ENCODE measurements around the gene GALNT9.
"Not testable (repeated sequence)": the region's sequence is repeated elsewhere in the genome, so short reads cannot be mapped to it uniquely, and the experiment has no call there.

GALNT9 gene

DNA sequence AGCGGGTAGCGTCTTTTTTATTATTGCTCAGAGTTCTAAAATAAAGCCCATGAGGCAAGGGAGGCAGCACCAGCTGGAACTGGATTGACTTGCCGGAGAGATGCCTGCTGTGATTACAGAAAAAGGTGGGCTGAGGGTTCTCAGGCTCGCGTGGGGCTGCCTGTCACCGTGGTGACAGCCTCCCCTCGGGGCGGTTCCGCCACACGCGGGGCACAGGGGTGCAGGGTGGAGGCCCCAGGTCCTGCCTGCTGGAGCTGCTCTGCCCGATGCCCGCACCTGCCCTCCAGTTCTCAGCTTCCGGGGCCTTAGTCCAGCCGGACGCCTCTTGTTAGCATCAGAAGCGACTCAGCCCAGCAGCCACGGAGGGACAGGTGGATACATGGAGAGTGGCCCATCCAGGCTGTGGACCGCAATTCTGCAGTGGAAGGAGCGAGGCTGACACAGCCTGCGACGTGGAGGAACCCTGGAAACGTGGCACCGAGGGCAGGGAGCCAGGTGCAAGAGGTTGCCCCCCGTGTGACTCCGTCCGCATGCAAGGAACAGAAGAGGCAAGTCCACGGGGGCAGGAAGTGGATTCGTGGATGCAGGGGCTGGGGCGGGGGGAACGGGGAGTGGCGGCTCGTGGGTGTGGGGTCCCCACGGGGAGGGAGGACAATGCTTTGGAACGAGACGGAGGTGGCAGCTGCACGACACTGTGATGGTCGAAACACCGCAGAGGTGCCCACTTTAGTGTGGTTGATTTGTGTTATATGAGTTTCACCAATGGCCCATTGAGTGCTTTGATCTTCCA, 79.5 kb downstream of the GALNT9 start:
- DNase-seq (ENCODE audit: low spot score), result no peak

DNA sequence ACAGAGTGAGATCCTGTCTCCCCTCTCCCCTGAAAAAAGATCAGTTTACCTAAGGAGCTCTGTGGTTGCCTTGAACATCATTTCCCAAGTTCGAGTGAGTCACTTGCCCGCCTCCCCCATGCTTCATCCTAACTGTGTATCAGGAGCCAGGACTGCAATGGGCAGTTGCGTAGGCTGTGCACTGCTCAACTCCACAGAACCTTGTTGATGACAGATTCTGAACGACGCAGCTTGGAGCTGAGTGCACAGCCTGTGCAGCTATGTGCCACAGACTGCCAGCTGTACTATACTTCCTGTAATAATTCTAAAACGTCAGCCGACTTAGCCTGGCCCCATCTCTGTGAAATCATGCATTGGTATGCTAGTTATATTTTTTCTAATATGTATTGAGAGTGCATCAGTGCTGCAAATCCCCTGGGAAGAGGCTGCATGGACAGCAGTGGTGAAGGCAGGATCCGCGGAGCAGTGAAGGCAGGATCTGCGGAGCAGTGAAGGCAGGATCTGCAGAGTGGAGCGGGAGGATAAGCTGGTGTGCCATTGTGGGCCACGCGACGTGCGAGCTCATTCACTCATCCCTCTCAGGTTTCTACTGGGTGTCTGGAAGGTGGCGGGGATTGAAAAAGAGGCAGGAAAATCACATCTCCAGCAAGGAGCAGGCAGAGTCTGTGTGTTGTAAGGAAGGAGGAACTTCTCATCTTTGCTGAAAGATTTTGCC, 80.8 kb downstream of the GALNT9 start:
- no peak for DNase-seq (ENCODE audit: low spot score)

DNA sequence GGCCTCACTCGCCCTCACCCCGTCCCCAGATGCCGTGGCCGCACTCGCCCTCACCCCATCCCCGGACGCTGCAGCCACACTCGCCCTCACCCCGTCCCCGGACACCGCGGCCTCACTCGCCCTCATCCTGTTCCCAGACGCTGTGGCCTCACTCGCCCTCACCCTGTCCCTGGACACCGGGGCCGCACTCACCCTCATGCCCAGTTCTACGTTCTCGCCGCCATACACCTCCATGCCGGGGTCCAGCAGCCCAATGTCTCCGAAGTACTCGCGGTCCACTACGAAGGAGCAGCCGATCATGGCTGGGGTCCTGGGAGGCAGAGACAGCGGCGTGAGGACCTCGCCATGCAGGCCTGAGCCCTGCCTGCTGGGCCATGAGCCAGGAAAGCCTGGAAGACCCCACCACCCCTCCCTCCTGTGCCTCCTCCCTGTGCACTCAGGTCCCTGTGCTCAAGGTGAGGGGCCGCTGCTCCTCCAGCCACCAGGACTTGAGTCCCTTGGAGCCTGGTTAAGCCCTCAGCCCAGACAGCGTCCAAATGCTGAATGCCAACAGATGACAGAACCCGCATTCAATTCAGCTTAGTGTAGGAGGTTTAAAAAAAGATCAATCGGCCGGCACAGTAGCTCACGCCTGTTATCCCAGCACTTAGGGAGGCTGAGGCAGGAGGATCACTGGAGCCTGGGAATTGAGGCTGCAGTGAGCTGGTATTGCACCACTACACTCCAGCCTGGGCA, 81.5 kb downstream of the GALNT9 start:
- no peak for DNase-seq (ENCODE audit: low spot score)

DNA sequence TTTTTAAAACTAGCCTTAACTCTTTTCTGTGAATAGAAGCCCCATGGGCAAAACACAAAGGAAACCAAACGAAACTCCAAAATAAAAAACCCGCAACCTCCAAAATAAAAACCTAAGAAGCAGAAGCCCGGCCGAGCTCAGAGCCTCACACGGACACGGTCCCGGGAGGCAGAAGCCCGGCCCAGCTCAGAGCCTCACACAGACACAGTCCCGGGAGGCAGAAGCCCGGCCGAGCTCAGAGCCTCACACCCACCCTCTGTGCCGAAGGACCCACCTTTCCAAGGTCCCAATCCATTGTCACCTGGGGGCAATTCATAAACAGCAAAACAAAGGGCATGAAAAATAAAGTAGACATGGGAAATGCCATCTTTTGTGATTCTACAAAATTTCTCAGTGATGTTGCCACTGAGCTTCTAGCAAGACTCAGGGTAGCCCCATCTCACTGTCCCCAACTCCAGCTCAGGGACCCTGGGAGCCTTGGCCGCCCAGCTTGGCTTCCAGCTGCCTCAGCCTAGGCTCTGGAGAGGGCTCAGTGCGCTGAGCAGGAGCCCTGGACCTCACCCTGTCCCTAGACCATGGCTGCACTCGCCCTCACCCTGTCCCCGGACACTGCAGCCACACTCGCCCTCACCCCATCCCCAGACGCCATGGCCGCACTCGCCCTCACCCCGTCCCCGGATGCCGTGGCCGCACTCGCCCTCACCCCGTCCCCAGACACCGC, 82.2 kb downstream of the GALNT9 start:
- DNase-seq (ENCODE audit: low spot score), result no peak

- DNase-seq (ENCODE audit: low spot score), result no peak
Observed at GRCh38 chr12:132245521-132246101, 83.8 kb downstream of the GALNT9 start.

- no peak for DNase-seq (ENCODE audit: low spot score)
Observed at GRCh38 chr12:132244724-132245295, 84.6 kb downstream of the GALNT9 start.

GRCh38 chr12:132243596-132244310, 85.6 kb downstream of the GALNT9 start:
- DNase-seq (ENCODE audit: low spot score), result no peak

DNA sequence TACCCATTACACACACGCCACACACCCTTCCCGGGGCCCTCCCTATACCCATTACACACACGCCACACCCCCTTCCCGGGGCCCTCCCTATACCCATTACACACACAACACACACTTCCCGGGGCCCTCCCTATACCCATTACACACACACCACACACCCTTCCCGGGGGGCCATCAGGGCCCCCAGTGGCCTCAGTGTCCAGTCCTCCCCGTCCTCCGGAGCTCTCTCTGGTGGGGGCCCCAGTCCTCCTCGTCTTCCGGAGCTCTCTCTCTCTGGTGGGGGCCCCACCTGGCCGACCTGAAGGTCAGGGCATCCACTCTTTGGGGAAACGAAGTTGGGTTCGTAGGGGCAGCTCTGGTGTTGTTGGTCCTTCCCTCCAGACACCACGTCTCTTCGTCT, 86.2 kb downstream of the GALNT9 start:
- not testable (repeated sequence) for DNase-seq (ENCODE audit: low spot score)

GRCh38 chr12:132240669-132241007, 88.8 kb downstream of the GALNT9 start:
- not testable (repeated sequence) for DNase-seq (ENCODE audit: low spot score)

DNA sequence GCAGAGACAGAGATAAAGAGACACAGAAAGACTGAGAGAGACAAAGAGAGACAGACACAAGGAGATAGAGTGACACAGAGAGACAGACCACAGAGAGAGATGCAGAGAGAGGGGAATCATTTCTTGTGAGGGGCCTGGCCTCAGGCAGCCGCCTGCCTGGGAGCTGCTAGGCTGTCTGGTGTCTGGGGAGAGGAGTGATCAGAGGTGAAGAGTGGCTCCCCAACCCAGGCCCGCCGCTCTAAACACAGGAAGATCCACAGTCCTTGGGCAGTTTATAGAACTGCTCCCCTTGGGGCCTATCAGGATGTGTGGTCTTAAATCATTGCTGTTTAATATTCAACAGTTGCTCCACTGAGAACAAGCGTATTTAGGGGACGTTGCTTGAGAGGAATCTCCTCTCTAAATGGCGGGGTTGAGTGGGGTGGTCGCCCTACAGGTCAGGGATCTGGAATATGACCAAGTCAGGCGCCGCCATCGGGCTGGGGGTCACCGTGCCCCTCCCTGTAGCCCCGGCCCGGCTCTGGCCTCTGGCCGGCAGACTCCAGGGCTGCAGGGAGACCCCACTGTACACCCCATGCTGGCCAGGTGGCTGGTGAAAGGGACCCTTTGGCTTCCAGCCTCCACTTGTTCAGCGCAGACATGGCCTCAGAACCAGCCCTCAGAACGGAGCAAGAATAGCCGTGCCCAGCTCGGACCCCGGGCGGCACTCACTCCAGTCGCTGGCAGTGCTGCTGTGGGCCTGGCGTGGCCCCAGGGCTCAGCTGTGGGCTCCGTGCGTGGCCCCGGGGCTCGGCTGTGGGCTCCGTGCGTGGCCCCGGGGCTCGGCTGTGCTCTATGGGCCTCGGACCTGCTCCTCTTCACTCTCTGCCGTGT, 89.4 kb downstream of the GALNT9 start:
- DNase-seq (ENCODE audit: low spot score), result no peak

- DNase-seq (ENCODE audit: low spot score), result no peak
Observed at GRCh38 chr12:132239392-132239791, 90.0 kb downstream of the GALNT9 start.

- no peak for DNase-seq (ENCODE audit: low spot score)
Observed at GRCh38 chr12:132238884-132239283, 90.5 kb downstream of the GALNT9 start.

- DNase-seq (ENCODE audit: low spot score), result no peak
Observed at GRCh38 chr12:132238488-132238854, 90.9 kb downstream of the GALNT9 start.

GRCh38 chr12:132237772-132238487, 91.5 kb downstream of the GALNT9 start:
- no peak for DNase-seq (ENCODE audit: low spot score)

GRCh38 chr12:132236930-132237771, 92.2 kb downstream of the GALNT9 start:
- no peak for DNase-seq (ENCODE audit: low spot score)

GRCh38 chr12:132236129-132236929, 93.1 kb downstream of the GALNT9 start:
- DNase-seq (ENCODE audit: low spot score), result no peak

DNA sequence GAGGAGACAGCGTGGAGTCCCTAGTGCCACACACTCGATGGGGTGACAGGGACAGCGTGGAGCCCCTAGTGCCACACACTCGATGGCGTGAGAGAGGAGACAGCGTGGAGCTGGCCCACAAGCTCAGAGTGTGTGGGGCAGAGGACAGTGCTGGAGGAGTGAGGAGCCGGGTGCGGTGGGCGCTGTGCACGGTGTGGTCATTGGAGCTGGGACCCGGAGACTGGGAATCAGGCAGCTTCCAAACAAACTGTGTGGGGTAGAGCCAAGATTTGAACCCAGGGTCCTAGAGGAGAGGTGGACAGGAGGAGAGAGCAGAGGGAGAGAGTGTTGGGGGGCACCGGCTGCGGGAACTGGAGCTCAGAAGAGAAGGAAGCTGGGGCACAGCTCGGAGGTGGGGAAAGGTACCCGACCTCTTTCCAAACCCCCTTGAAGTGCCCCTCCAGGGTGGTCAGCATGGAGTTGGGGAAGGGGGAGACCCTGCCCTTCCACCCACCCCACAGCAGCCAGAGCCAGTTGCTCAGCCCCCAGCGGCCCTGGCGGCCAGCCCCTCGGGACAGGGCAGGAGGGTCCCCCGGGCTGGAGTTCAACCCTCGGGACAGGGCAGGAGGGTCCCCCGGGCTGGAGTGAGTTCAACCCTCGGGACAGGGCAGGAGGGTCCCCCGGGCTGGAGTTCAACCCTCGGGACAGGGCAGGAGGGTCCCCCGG, 94.1 kb downstream of the GALNT9 start:
- DNase-seq (ENCODE audit: low spot score), result no peak
